ENCODE results near the gene LPCAT3.
"Not testable (repeated sequence)": the region's sequence is repeated elsewhere in the genome, so short reads cannot be mapped to it uniquely, and the experiment has no call there.

Gene LPCAT3

DNA sequence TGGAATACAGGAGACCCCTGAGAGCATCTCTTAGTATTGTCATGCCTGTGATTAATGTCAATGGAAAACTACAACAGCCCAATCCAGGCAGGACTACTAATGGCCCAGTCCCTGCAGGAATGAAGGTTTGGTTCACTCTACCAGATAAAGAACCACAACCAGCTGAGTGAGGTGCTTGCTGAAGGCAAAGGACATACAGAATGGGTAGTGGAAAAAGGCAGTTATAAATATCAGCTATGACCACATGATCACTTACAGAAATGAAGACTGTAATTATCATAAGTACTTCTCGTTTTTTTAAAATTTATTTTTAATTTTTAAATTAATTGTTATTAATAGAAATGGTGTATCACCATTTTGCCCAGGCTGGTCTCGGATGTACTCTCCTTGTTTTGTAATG is 17.2 kb upstream of the LPCAT3 start:
- no peak for DNase-seq

DNA sequence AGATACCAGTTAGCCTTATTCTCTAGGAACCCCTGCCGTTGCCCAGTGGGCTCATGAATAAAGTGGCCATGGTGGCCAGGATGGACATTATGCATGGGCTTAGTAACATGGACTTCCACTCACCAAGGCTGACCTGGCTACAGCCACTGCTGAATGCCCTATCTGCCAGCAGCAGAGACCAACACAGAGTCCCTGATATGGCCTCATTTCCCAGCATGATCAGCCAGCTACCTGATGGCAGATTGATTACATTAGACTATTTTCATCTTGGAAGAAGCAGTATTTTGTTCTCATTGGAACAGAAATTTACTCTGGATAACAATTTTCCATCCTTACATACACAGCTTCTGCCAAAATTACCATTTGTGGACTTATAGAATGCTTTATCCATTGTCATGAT is 16.2 kb upstream of the LPCAT3 start:
- DNase-seq = no peak

DNA sequence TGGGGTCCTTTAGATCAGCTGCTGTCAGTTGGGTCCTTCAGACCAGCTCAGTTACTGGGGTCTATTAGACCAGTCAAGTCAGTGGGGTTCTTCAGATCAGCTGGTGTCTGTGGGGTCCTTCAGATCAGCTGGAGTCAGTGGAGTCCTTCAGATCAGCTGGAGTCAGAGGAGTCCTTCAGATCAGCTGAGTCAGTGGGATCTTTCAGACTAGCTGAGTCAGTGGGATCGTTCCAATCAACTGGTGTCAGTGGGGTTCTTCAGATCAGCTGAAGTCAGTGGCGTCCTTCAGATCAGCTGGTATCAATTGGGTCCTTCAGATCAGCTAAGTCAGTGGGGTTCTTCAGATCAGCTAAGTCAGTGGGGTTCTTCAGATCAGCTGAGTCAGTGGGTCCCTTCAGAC is 14.7 kb upstream of the LPCAT3 start:
- DNase-seq = no peak

DNA sequence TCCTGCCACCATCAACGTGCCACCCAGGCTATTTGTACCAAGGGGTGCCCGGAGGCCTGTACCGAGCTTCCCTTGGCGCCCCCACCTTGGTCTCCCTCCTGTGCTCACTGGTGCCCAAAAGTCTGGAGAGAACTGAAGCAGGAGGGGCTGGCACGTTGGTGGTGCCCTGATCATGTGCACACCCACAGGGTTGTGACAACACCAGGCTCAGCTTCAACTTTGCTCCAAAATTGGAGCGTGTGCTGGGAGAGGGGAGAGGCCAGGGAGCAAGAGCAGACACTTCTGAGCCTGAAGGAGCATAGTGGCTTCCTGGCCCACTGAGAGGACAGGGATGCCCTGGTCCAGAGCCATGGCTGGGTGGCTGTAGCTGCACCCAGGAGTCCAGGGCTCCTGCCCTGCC is 13.0 kb upstream of the LPCAT3 start:
- no peak for DNase-seq

DNA sequence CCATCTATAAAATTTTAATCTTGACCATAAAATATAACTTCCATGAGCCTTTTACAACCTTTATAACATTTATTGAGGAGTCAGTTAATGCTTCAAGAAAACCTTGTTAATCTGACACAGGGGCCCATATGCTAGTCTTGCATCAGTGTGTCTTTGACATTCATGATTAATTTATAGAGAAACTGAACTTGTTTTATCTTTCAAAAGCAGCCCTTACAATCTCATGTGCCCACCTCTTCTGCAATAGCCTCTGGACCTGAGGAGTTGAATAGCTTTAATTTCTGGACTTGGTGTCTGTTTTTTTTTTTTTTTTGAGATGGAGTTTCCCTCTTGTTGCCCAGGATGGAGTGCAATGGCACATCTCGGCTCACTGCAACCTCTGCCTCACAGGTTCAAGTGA is 8.6 kb upstream of the LPCAT3 start:
- no peak for DNase-seq

DNA sequence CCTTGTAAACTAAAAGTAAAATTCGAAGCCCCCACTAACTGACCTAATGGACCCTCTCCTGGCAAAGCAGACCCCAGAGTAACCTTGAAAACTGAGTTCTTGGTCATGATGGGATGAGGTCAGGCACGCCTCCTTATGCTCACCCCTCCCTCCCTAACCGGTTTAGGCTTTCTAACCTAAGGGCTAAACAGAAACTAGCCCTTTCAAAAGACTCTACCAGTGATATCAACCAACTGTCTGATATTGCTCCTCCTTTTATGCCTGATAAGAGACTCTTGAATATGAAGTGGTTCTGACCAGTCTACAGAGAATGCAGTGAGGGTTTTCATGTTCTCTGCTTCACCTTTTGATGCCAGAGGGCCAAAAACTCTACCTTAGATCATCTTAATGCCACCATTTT is 4.8 kb upstream of the LPCAT3 start:
- no peak for DNase-seq

DNA sequence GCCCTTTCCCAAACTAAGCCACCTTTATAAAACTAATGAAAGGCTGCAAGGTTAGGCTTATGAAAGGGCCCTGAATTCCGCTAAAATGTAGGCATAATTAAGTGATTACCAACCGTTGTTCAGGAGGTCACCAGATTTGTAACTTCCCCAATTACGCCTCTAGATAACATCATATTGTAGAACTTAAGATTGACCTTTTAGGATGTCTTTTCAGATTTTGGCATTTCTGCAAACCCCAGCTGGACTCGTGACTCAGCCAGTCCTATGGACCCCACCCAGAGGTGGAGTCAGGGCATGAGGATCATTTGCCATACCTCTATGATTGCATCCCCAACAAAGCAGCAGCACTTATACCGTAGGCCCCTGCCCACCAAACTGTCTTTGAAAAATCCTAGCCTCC is 3.7 kb upstream of the LPCAT3 start:
- DNase-seq = no peak

DNA sequence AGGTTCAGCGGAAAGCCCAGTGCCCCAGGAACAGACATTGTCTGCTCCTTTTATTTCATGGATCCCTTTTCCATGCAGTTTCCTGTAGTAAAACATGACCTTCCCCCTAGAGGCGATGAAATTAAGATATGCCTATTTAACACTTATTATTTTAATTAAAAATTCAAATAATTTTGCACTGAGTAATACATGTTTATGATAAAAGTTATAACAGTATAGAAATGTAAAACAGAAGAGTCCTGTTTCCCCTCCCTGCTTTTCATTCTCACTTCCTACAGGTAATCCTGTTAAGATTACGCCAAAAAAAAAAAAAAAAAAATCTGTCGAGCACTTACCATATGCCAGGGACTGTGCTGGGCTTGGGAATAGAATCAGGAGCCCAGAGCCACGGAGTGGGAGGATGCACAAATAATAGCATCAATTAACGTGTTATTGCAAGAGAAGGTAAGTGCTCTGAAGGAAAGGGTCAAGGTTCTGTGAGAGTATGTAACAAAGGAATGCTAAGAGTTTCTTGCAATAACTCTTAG is 830 bp upstream of the LPCAT3 start:
- DNase-seq = no peak

DNA sequence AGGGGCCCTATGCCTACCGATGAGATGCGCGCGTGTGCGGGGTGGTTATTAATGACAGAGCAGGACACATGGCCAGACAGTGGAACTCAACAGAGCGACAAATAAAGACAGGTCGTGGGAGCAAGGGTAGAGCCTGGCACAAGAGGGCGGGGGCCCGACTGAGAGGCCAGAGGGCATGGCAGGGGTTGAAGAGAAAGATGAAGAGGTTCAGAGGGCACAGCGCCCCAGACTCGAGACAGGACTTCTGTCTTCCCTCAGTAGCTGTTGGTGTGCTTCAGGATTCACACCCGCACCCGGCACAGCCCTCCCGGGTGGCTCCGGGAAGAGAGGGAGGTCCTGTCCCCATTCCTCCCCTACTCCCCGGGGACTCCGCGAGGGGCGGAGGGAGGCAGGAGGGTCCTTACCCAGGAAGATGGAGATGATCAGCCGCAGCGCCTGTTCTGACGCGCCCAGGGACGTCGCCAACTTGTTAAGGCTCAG is 366 bp downstream of the LPCAT3 start:
- no peak for DNase-seq

DNA sequence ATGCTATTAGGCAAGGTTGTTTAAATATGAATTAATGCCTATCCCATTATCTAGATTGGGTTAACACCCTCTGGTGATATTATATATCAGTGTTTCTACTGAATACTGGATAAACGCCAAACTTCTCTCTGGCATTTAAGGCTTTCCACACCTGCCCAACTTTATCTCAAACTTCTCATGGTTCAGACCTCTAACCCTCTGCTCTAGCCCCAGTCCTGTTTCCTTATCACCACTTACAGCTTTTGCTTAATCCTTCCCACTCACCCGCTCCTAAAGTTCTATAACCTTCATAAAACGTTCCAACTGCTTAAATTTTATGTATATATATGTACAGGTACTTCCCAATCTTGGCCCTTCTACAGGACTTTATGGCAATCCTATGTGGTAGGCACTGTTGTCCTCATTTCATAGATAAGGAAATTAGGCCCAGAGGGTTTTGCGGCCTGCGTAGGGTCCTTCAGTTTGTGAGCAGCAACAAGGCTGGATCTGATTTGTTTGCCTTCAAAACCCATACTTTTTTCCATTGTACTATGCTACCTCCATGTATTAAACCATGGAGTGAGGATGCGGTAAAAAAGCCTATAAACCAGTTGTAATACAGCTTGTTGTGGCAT is 1.2 kb downstream of the LPCAT3 start:
- DNase-seq = no peak

DNA sequence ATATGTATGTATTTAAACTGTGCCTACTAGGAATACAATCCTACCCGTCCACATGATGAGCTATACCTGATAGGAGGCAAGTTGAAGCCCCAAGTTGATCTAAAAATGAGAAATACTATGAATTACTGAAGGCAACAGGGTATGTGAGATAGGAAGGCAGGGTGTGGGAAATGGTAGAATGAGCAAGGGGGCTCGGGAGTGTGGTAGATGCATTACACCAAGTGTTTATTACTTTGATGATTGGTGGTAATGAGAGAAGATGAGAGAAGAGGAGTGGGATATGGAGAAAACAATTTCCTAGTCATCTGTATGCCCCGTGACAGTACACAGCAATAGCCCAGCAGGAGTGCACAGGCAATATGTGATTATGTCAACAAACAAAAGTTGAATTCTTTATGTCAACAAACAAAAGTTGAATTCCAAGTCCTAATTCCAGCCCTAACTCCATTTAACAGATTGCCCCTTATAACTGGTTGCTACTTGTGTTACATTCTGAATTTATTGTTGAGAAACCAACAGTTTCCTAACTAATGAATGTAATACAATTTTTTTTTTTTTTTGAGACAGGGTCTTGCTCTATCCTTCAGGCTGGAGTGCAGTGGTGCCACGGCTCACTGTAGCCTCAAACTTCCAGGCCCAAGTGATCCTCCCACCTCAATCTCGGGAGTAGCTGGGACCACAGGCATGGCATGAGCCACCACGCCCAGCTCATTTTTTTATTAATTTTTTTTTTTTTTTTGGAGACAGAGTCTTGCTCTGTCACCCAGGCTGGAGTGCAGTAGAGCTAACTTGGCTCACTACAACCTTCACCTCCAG is 2.5 kb downstream of the LPCAT3 start:
- DNase-seq = no peak

DNA sequence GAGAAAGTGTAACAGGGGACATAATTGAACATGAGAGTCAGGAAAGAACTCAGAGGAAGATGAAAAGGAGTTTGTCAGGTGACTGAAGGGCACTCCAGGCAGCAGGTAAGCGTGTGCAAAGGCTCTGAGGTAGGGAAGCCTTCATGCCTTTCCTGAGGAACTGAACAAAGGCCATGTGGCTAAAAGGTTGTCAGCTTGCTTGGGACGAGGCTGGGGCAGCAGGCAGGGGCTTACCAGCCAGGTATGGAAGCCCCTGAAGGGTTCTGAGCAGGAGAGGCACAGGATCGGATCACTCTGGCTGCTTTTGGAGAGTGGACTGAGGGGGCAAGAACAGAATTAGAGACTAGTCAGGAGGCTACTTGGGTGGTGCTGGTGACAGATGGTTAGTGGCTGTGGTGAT is 5.2 kb downstream of the LPCAT3 start:
- no peak for DNase-seq

DNA sequence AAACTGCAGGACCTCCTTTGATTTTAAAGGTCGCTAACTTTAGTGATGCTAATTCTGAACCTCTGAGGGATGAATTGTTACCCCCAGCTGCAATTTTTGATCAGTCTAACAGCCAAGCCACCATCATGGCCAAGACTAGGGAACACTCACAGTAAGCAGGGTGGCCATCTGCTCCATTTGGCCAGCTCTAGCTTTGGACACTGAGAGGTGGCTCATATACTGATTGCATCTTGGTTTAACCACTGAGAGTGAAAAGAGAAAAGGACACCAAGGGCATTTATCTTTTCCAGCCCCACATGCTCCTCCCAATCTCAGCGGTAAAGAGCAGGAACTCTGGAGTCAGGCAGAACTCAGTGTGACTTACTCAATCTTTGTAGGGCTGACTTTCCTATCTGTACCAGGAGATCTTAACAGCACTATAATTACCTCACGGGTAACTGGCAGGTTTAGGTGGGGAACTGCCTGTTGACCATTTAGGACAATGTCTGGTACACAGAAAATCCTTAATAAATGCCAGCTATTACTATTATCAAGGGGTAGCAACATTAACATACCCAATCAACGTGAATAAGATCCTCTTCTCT is 6.2 kb downstream of the LPCAT3 start:
- no peak for DNase-seq

DNA sequence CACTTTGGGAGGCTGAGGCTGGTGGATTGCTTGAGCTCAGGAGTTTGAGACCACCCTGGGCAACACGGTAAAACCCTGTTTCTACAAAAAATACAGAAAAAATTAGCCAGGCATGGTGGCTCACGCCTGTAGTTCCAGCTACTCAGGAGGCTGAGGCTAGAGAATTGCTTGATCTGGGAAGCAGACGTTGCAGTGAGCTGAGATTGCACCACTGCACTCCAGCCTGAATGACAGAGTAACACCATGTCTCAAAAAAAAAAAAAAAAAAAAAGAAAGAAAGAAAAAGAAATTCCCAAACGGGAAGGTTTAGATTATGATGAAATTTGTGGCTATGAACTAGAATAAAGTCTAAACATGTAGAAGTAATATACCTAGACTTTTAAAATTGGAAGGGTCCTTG is 6.9 kb downstream of the LPCAT3 start:
- not testable (repeated sequence) for DNase-seq

DNA sequence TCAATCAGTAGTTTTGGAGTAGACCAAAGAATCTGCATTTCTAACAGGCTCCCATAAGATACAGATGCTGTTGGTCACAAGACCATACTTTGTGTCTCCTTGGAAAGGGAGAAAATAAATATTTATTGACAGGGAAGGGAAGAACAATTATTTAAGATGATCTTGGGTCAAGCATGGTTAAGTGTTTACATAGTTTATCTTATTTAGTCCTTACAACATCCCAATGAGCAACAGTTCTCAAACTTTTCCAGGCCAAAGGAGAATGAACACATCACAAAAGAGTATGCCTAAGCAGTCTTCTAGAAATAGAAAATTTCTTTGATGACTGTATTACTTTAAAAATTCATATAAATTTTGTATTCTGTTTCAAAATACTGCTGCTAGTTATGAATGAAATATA is 8.8 kb downstream of the LPCAT3 start:
- no peak for DNase-seq

DNA sequence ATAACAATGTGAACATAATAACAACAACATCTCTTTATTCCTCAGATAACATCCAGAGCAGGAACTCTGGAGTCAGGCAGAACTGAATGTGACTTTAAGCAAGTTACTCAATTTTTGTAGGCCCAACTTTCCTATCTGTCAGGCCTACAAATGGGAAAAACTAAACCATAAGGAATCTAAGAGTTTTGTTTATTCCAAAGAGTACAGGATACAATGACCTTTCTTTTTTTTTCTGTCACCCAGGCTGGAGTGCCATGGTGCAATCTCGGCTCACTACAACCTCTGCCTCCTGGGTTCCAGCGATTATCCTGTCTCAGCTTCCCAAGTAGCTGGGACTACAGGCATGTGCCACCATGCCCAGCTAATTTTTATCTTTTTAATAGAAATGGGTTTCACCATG is 9.4 kb downstream of the LPCAT3 start:
- DNase-seq = no peak

DNA sequence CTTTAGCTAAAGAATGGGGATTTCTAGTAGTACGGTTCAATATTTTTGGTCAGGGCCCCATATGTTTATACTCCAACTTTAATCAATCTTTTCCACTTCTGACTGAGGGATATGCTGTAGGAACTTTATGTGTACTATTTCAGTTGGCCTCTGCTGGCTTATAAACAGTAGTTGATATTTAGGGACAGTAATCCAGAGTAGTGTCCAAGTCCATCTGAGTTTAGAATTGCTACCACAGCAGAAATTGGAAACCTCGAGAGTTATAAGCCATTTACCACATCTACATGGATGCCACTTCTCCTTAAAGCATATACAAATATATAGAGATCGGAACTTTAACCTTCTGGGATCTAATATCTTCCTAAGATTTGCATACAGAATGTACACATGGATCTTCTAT is 11.6 kb downstream of the LPCAT3 start:
- DNase-seq = no peak

DNA sequence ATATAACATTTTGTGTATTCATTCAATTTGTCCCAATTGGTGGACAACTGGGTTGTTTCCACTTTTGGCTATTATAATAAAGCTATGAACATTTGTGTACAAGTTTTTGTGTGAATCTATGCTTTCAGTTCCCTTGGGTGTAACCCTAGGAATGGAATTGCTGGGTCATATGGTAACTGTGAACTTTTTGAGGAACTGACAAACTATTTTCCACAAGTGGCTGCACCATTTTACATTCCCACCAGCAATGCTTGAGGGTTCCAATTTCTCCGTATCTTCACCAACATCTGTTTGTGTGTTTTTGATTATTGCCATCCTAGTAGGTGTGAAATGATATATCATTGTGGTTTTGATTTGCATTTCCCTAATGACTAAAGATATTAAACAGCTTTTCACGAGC is 13.0 kb downstream of the LPCAT3 start:
- DNase-seq = no peak

DNA sequence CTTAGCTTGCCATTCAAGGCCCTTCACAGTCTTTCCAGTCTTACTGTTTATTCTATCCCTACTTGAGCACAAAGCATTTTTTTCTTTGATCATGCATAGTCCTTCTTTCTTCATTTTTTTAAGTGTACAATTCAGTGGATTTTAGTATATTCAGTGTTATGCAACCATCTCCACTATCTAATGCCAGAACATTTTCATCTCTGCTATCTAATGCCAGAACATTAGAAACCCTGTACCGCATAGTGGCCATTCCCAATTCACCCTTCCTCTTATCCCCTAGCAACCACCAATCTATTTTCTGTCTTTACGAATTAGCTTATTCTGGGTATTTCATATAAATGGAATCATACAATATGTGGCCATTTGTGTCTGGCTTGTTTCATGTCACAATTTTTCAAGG is 13.4 kb downstream of the LPCAT3 start:
- DNase-seq = no peak

DNA sequence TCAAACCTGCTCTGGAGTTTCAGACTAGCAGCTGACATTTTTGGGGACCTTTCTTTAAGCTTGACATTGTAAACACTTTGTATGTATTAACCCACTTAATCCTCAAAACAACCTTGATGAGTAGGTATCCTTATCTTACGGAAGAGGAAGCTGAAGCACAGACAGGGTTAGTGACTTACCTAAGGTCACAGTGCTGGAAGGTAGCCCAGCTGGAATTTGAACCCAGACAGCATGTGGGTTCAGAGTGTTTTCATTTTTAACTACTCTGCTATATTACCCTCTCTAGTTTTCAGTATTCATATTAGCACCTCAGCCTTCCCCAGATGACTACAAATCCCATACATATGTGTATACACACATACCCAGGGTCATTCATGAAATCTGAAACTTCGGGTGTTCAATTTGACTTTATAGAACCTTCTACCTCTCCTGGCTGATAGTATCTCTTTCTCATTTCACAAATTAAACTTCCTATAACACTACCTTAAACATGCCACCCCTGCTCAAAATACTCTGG is 13.9 kb downstream of the LPCAT3 start:
- DNase-seq = no peak

DNA sequence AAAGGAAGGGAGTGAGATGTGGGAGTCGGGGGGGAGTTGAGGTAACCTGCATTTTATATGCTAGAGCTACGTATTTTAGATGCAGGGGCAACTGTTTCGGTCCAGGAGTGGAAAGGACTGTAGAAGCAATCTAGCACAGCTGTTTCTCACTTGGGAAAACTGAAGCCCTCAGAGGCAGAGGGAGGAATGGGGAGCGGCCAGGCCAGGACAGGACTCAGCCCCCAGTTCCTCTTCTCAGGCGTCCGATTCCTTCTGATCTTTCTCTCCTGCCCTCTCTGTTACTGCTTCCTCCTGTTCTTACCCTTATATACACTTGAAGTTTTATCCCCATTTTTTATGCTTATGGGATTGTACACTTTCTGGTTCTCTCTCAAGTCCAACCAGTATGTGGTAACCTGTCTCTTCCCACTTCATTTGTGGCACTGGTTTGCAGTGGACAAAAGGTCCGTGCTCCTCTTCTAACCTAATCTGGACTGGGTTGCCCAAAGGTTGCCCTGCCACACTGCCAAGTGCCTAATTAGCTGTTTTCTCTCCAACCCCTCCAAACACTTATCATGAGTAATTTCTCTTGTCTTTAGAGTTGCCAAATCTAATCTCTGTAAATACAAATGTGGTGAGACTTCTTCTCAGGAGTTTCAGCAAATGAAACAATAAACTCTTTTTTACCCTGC is 16.2 kb downstream of the LPCAT3 start:
- no peak for DNase-seq

DNA sequence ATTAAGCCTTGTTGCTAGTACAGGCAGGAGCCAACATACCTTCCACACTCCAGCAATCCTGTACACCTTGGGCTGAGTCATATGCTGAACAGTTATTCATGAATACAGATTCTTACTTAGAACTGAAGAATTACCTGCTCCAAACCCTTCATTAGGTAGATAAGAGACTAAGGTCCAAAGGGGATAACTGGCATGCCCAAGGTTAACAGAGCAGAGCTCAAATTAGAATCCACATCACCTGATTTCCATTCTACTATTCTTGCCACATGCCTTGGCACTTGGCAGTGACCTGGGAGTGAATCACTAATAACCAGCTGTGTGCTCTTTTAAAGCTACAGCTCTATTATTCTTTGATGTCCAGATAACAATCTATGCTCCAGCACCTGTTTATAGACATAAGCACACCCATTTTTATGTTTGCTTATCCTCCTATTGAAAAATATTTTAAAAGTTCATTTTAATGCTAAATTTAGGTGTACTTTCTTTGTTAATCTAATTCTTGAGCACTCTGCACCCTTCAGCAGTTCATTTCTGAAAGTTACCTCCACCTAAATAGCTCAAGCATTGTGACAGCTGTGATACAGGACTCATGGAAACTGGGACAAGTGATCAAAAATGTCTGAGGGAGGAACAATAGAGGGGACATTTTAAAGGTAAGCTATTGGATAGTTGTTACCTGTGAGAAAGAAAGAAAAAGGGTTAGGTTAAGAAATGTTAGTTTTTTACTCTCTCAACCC is 19.4 kb downstream of the LPCAT3 start:
- no peak for DNase-seq

DNA sequence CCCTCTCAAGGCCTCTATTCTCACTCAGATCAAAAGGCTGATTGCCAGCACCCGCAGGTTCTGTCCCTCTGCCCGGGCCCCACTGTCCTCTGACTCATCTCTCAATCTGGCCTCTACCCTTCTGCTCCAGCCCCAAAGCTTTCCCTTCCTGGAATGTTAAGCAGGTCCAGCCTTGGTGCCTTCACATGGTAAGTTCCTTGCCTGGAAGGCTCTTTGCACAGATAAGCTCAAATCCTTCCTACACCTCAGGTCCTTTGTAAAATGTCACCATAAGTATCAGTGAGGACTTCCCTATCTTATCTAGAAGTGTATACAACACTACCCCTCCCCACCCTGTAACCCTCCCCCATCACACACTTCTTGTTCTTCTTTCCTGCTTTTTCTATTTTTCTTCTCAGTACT is 22.2 kb downstream of the LPCAT3 start:
- no peak for DNase-seq

Measured in activated T-cell treated with anti-CD3 and anti-CD28 coated beads, Interleukin-2, amount 50 U/mL, for 48 hours (primary cell).